Esophagus muscularis mucosa (tissue), 3 donors: ENCODE data around the gene SPOCK1.

Experiments
- POLR2A ChIP-seq: fragments of 450-650 bp; IDR thresholded peaks from one replicate; pipeline ENCODE4 v1.6.1; 2017; ENCODE audit warnings: antibody characterized with exemption, moderate library complexity, mild to moderate bottlenecking, low read depth
- POLR2AphosphoS5 ChIP-seq, 2 donors: sonication (generic); formaldehyde crosslinking; IDR thresholded peaks; one replicate each; pipeline ENCODE4 v1.6.1; 2017; ENCODE audit warnings: antibody characterized with exemption in 2 of 2
- TF ChIP-seq, protein P1 (sequence below), 3 experiments: fragments of 200-600 bp in 2 of 3; fragments of 450-650 bp in 1 of 3; sonication (generic) in 2 of 3; IDR thresholded peaks; one replicate each; pipeline ENCODE4 v1.5.1; 2017 to 2019; ENCODE audit warnings: antibody characterized with exemption in 3 of 3, mild to moderate bottlenecking in 2 of 3, moderate library complexity in 1 of 3

DNA sequence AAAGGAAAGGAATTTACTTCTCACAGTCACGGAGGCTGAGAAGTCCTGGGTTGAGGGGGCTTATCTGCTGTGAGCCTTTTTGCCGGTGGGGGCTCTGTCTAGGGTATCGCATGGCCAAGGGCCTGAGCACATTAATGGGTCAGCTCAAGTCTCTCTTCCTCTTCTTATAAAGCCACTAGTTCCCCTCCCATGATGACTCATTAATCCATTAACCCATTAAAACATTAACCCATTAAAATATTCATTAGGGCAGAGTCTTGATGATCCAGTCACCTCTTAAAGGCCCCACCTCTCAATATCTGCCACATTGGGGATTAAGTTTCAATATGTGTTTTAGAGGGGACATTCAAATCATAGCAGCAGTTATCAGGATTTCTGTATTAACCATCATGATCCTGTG is 406.3 kb downstream of the SPOCK1 start:
- TF ChIP-seq POLR2A (no peak), POLR2AphosphoS5 (IDR thresholded peaks at IDR 0.05) (no peak)
- TF ChIP-seq, protein P1, sequence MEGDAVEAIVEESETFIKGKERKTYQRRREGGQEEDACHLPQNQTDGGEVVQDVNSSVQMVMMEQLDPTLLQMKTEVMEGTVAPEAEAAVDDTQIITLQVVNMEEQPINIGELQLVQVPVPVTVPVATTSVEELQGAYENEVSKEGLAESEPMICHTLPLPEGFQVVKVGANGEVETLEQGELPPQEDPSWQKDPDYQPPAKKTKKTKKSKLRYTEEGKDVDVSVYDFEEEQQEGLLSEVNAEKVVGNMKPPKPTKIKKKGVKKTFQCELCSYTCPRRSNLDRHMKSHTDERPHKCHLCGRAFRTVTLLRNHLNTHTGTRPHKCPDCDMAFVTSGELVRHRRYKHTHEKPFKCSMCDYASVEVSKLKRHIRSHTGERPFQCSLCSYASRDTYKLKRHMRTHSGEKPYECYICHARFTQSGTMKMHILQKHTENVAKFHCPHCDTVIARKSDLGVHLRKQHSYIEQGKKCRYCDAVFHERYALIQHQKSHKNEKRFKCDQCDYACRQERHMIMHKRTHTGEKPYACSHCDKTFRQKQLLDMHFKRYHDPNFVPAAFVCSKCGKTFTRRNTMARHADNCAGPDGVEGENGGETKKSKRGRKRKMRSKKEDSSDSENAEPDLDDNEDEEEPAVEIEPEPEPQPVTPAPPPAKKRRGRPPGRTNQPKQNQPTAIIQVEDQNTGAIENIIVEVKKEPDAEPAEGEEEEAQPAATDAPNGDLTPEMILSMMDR (IDR thresholded peaks at IDR 0.05), result no peak
